ENCODE data around the gene KRT25. TPM values are rescaled to one million over a fixed set of nuclear protein-coding genes. Genes with fewer than 3 reads are reported as not detected.

Gene KRT25
- total and polyA plus RNA-seq, 2 of the 13 experiments (the other 11 are each of a cell fraction or from before 2014, with no cell fraction given), result not detected

GRCh38 chr17:40699371-40699770 is 55.8 kb downstream of the KRT25 start:
- no peak overlapping the region for H2AFZ ChIP-seq (ENCODE audit: low read length)
- H3K4me3 ChIP-seq (replicated peaks in 1 of 3; ENCODE audit: insufficient read depth in 1 of 3, low read depth in 2 of 3, low read length in 3 of 3), result no peak overlapping the region
- no peak overlapping the region for H3K27ac ChIP-seq (ENCODE audit: extremely low read length, insufficient read depth, low read length)
- TF ChIP-seq DBP (CRISPR knock-in tag; IDR thresholded peaks at IDR 0.05; ENCODE audit: not compliant biosample characterization) (no peak), ZNF281 (CRISPR knock-in tag; IDR thresholded peaks at IDR 0.05; ENCODE audit: borderline replicate concordance) (no peak), KLF12 (CRISPR knock-in tag; IDR thresholded peaks at IDR 0.05; ENCODE audit: borderline replicate concordance) (no peak), KDM1A (CRISPR knock-in tag; IDR thresholded peaks at IDR 0.05) (no peak), PAX8 (CRISPR knock-in tag; IDR thresholded peaks at IDR 0.05; ENCODE audit: borderline replicate concordance) (no peak), ZNF232 (CRISPR knock-in tag; IDR thresholded peaks at IDR 0.05; ENCODE audit: borderline replicate concordance) (no peak), ZNF512B (CRISPR knock-in tag; IDR thresholded peaks at IDR 0.05; ENCODE audit: borderline replicate concordance) (no peak), ZNF570 (CRISPR knock-in tag; IDR thresholded peaks at IDR 0.05; ENCODE audit: borderline replicate concordance) (no peak), BRD4 (CRISPR knock-in tag; IDR thresholded peaks at IDR 0.05) (no peak), ZNF512 (CRISPR knock-in tag; IDR thresholded peaks at IDR 0.05) (no peak)
- peaks cover 19% of the 10 kb centered on the region for H3K4me1 ChIP-seq (ENCODE audit: insufficient read depth, low read length)
- no peaks in the 10 kb centered on the region for H3K36me3 ChIP-seq (replicated peaks in 1 of 2; ENCODE audit: control insufficient read depth in 1 of 2, insufficient read depth in 2 of 2, low read length in 2 of 2)
- intact Hi-C loops (cut with micrococcal nuclease; ENCODE audit: unreplicated experiment) (no loop called here), in situ Hi-C loops (cut with HindIII; ENCODE audit: extremely low pct_ligation_motif_present, low pct_unique_long_range_greater_than_20kb) (no loop called here)
- H3K4me2 ChIP-seq (ENCODE audit: low read depth, low read length), result no peak overlapping the region
- H3K79me2 ChIP-seq (ENCODE audit: insufficient read depth, low read length), result no peaks in the 10 kb centered on the region
- DNase-seq (ENCODE audit: low spot score) (no peak), FAIRE-seq (no peak), ATAC-seq (no peak)
- ChIA-PET CTCF (ENCODE audit: low intra/inter-chr PET ratio, low total read pairs) (no interaction called here), POLR2A (no interaction called here)
- BruUV-seq (replicated peaks), result no TSS peak
- H3K27me3 ChIP-seq (ENCODE audit: control insufficient read depth in 1 of 2, insufficient read depth in 2 of 2, low read length in 2 of 2), result peaks cover 2 to 22% of the 10 kb centered on the region in 2 experiments; a peak in 3 of 5 replicates
- no peaks in the 10 kb centered on the region for H4K20me1 ChIP-seq (ENCODE audit: insufficient read depth, low read length)
- 44% methylated on average over 9 of the region's 9 CpGs for WGBS (ENCODE audit: low lambda C conversion rate)
- no peak overlapping the region for H3K9ac ChIP-seq (ENCODE audit: insufficient read depth, low read depth, low read length)
- no peaks in the 10 kb centered on the region for H3K9me3 ChIP-seq (ENCODE audit: low read length)

Data from HepG2 (cell line).